NCI-H345 treated with DMSO at 0.1 percent for 48 hours (cell line): ENCODE results near the gene HBD.
"Not testable (repeated sequence)": the region's sequence is repeated elsewhere in the genome, so short reads cannot be mapped to it uniquely, and the experiment has no call there.

Source experiments
- DNase-seq: peaks from one replicate; lab custom pipeline; 2025; ENCODE audit not compliant: unreplicated experiment; lab: John Stamatoyannopoulos, UW

Gene HBD

DNA sequence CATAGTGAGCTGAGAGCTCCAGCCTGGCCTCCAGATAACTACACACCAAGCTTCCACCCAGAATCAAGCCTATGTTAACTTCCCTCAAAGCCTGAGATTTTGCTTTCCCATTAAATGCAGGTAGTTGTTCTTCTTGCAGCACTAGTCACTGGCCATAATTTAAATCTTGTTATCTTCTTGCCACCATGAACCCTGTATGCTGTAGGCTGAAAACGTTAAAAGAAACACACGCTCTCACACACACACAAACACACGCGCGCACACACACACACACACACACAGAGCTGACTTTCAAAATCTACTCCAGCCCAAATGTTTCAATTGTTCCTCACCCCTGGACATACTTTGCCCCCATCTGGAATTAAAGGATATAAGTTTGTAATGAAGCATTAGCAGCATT is 19.2 kb upstream of the HBD start:
- not testable (repeated sequence) for DNase-seq

DNA sequence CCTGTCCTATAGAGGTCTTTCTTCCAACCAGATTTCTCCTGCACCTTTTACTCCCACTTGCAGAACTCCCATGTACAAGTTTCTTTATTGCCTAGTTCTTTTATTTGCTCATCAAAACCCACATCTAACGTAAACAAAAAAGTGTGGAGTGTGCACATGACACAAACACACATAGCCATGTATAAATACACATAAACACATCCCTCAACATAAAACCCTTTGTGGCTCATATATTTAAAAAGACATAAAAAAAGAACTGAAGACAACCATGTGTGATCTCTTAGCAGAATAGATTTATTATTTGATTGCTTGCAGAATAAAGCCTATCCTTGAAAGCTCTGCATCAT is 18.6 kb upstream of the HBD start:
- no peak for DNase-seq

DNA sequence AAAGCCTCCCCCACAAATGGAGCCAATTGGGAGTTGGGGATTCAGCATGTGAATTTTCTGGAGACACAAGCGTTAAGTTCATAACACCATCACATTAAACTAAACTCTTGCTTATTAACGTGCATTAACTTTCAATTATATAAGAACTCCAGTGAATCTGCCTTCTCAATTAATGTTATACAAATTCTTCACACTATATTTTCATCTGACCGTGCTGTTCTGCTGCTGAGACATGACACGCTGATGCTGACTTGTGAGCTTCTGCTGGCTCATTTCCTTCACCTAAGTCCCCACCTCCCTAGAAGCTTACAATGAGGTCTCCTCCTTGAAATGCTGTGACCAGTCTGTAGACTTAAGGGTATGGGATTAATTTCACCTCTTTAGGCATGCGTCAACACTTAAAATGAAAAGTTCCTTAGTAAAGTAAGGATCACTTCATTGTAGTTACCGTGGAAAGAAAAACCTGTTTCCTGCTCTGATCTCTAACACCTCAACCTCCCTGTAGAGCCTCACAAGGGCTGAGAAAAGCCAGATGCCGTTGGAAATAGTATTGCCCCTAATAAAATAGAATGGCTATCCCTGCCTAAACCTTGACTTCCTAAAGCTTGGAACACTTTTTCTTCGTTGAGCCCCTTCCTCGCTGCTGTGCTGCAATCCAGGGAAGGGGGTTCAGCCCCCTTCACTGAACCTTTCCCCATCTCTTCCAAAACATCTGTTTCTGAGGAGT is 18.1 kb upstream of the HBD start:
- no peak for DNase-seq

DNA sequence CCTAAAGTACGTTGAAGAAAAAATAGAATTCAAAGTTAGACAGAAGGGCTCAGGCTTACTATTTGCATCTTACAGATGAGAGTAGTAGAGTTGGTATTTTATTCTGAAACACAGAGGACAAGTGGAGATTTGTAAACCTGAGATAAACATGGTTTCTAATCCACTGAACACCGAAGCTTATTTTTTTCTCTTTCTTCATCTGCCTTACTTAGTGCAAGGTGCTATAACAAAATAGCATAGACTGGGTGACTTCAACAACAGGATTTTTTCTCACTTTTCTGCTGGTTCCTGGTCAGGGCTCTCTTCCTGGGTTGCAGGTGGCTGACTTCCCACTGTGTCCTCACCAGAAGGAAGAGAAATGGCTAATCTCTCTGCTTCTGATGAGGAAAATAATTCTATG is 17.5 kb upstream of the HBD start:
- no peak for DNase-seq

DNA sequence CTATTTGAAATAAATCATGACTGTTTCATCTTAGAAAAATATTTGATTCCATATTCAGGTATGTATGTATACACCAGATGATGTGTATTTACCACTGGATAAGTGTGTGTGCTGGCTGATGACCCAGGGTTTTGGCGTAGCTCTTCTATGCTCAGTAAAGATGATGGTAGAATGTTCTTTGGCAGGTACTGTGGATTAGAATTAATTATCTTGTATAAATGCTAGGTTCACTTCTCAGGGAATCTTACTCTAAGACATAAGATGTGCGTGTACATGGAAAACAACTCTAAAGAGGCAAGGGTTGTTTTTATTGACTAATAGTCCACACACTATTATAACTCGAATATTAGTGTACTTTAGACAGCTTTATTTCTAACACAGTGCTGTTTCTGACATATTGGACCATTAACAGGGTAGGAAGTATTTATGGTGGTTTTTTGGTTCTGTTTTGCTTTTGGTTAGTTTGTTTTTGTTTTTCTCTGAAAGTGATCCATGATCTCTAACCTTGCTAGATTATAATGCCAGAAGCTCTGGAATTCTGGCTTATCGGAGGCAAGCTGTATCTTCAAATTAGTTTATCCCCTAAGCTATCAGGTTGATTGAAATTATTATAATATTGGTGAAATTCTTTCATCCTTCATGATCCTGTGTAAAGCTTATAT is 16.4 kb upstream of the HBD start:
- DNase-seq = no peak

DNA sequence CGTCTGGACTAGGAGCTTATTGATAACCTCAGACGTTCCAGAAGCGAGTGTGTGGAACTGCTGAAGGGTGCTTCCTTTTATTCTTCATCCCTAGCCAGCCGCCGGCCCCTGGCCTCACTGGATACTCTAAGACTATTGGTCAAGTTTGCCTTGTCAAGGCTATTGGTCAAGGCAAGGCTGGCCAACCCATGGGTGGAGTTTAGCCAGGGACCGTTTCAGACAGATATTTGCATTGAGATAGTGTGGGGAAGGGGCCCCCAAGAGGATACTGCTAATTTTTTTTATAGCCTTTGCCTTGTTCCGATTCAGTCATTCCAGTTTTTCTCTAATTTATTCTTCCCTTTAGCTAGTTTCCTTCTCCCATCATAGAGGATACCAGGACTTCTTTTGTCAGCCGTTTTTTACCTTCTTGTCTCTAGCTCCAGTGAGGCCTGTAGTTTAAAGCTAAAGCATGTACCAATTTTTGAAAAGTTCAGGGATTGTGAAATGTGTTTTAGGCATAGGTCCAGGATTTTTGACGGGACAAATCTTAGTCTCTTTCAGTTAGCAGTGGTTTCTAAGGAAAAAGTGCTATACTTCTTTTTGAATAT is 15.6 kb upstream of the HBD start, which contains the start of gene HBG1:
HBG1 (minus strand) TSS at position 51 of the 590 bp plus-strand sequence. CDS start 53 bp downstream, outside the sequence.
- not testable (repeated sequence) for DNase-seq

DNA sequence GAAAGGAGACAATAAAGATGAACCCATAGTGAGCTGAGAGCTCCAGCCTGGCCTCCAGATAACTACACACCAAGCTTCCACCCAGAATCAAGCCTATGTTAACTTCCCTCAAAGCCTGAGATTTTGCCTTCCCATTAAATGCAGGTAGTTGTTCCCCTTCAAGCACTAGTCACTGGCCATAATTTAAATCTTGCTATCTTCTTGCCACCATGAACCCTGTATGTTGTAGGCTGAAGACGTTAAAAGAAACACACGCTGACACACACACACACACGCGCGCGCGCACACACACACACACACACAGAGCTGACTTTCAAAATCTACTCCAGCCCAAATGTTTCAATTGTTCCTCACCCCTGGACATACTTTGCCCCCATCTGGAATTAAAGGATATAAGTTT is 14.2 kb upstream of the HBD start:
- not testable (repeated sequence) for DNase-seq

DNA sequence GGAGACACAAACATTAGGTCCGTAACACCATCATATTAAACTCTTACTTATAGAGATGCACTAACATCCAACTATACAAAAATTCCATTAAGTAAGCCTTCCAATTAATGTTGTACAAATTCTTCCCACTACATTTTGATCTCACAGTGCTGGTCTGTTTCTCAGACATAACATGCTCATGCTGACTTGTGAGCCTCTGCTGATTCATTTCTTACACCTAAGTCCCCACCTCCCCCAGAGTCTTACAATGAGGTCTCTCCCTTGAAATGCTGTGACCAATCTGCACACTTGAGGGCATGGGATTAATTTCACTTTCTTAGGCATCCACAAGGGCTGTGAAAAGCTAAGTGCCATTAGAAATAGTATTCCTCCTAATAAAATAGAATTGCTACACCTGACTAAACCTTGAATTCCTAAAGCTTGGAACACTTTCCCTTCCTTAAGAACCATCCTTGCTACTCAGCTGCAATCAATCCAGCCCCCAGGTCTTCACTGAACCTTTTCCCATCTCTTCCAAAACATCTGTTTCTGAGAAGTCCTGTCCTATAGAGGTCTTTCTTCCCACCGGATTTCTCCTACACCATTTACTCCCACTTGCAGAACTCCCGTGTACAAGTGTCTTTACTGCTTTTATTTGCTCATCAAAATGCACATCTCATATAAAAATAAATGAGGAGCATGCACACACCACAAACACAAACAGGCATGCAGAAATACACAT is 13.3 kb upstream of the HBD start:
- no peak for DNase-seq

DNA sequence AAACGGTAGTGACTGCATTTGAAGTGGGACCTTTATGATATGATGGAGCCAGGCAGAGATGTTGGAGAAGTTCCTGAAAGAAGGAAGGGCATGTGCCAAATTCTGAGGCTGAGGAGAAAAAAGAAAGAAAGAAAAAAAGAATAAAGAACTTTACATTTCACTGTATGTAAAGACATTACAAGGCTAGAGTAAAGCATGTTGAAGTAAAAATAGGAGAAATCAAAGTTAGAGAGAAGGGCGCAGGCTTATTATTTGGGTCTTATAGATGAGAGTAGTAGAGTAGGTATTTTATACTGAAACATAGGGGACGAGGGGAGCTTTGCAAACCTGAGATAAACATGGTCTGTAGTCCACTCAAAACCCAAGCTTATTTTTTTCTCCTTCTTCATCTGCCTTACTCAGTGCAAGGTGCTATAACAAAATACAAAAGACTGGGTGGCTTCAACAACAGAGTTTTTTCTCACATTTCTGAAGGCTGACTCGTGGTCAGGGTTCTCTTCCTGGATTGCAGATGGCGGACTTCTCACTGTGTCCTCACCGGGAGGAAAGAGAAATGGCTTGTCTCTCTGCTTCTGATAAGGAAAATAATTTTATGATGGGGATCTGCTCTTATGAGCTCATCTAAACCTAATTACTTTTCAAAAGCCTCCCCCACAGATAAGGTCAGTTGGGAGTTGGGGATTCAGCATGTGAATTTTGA is 12.6 kb upstream of the HBD start:
- DNase-seq = no peak

DNA sequence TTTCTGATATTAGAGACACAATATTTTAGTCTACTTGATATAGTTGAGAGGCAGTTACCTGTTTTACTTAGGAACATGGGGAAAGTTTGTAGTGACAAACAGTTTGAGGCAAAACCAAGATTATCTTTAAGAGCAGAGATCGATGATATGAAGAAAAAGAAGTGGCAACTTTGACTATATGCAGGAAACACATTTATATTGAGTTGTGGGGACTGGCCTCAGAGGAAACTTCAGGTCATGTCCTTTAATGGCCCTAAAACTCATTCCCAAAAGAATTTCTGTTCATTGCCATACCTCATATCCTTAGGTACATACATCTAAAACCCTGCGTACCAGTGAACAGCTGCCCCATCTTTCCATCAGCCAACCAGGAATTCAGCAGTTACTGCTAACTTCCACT is 10.9 kb upstream of the HBD start:
- DNase-seq = no peak

DNA sequence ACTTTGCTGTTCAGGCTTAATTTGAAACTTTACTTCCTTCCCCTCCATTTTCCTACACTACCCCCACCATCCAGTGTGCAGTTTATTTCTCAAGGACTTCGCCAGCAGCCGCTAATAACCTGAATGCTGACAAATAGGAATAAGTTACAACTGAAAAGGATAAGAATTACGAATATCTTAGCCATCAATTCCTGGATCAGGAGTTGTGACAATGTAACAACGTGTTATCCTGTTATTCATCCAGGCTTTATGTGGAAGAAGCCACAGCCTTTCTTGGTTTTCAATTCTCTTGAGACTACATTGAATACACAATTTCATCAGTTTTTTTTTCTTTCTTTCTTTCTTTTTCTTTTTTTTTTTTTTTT is 9.5 kb upstream of the HBD start:
- DNase-seq = no peak

DNA sequence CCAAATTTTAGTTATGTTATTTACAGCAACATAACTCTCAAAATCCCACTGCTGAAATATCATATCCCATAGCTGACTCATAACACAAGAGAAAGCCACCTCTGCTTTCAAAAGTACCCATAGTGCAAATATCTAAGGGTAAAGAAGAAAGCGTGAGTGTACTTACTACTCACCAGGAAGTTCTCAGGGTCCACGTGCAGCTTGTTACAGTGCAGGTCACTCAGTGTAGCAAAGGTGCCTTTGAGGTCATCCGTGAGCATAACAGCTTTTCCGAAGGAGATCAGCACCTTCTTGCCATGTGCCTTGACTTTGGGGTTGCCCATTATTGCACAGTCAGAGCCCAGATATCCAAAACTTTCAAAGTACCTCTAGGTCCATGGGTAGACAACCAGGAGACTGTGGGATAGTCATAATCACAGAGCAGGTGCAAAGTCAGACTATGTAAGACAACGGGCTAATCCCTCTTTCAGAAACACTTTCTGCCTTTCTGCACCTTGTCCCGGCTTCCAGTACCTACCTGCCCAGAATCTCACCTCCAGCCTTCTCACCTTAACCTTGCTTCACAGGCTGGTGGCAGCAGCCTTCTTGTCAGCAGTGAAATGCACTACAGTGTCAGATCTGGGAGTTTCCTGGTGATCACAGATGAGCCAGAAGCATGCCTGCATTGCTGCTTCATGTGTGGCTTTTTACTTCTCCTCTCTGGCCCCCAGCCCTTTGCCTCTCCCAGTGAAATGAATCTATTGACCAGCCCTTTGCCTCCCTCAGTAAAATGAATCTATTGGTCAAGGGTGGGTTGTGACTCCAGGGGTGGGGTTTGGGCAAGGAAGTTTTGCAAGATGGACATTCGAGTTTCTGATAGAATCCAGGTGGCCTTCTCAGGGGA is 8.9 kb upstream of the HBD start:
- no peak for DNase-seq

DNA sequence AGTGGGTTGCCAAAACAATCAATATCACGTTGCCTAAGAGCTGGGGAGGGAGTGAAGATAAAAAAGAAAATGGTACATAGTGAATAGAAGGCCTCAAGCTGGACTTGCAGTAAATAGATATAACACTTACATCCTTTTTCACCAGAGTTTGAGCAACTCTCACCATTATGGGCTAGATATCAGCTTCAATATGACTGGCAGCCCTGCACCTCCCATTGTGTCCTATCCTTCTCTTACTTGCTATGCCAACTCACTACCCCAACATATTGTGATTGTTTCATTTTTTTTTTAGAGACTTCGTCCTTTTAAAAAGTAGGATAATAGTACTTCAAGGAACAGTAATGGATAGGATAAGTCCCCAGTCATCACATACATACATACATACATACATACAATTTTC is 7.9 kb upstream of the HBD start:
- DNase-seq = no peak

DNA sequence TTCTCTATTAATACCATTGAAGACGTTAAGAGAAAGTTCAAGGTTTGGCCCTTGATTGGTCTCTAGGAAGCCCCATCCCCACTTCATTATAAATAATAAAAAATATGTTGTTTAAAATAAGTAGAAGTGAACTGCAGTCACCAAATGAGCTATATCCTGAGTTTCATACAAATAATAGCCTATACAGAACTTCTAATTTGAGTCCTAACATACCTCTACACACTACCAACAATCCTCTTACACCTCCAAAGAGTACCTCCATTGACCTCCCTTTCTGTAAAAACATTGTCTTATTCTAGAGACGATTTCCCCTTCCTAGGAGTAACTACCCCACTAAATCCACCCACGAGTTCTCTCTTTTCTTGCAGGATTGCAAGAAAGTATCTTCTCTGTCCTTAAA is 7.2 kb upstream of the HBD start:
- no peak for DNase-seq

DNA sequence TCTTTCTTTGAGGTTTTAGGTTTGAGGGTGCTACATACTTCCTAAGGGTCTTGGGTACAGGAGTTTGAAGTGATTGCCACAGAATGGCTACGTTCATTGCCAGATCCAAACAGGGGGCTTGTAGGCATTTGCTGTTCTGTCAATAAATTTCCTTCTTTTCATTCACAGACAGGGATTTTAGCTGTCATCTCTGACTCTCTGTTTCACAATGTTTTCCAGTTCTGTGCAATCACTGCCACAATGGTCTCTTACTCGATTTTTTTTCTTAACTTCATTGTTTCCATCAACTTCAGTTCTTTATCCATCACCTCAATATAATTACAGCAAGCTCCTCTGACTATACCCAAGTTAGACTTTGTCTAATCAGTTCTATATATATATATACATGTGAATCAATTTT is 6.2 kb upstream of the HBD start:
- DNase-seq = no peak

DNA sequence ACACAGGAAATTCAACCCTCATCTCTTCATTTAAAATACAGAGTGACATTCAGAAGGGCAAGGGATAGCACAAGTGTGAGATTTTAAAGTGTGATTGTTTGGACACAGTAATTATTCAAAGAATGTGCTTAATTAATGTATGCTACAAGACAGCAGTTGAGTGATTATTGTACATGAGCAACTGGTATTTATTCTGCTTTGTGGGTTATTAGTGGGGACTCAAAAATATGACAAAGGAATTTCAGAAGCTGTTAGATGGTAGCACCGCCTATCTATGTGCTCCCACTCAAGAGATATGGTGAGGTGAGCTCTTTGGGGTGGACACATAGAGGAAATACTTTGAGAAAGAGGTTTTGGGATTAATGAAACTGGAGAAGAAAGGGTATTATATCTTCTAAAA is 5.8 kb upstream of the HBD start:
- DNase-seq = no peak

DNA sequence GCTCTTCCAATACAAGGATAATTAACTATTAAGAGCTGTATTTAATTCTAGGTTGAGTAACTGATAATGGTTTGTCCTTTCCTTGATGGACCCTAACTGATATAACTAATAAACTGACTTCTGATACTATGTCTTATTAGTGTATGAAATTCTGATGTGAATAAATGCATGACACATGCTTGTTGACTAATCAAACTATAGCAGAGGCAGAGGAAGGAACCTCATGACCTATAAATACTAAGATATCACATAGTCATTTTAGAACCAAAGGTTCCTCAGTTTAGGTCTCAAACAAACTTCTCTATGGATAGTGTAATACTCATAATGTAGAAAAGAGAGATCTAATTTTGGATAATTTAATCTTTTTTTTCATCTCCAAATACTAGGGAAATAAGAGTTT is 4.8 kb upstream of the HBD start:
- DNase-seq = no peak

DNA sequence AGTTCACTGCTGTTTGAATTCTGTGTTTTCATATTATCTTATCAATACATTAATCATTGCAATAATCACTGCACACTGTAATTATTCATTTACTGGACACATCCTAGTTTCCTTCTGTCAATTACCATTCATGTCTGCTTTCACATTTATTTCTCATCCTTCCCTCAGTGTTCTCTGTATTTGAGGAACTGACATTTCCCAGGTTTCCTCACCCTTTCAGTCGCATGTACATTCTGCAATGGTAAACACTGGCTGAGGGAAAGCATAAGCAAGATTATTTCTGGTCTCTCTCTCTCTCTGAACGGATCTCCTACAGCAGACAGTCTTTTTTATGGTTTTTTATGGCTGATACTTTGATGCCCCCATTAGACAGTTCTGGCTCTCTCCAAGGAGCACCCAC is 4.2 kb upstream of the HBD start:
- DNase-seq = no peak

DNA sequence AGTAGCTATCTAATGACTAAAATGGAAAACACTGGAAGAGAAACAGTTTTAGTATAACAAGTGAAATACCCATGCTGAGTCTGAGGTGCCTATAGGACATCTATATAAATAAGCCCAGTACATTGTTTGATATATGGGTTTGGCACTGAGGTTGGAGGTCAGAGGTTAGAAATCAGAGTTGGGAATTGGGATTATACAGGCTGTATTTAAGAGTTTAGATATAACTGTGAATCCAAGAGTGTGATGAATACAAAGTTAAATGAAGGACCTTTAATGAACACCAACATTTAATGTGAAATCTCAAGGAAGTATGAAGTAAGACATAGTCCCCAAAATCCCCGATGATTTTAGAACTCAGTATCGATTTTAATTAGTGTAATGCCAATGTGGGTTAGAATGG is 3.1 kb upstream of the HBD start:
- no peak for DNase-seq

DNA sequence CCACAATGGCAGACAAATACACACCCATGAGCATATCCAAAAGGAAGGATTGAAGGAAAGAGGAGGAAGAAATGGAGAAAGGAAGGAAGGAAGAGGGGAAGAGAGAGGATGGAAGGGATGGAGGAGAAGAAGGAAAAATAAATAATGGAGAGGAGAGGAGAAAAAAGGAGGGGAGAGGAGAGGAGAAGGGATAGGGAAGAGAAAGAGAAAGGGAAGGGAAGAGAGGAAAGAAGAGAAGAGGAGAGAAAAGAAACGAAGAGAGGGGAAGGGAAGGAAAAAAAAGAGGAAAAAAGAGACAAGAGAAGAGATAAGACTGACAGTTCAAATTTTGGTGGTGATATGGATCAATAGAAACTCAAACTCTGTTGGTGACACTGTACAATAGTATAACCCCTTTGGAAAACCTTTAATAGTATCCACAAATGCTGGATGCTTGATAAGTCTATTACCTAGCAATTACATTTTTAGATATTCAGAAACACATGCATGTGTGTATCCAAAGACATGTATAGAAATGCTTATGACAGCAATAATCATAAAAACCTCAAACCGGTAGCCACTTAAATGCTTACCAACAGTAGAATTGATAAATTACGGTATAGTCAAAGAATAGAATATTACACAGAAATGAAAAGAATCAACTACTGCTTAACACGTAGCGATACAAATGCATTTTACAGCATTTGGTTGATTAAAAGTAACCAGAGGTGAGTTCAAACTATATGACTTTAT is 1.2 kb upstream of the HBD start:
- no peak for DNase-seq
